GM18505 (cell line): ENCODE data around the gene SLC7A9.
"Not testable (repeated sequence)": the region's sequence is repeated elsewhere in the genome, so short reads cannot be mapped to it uniquely, and the experiment has no call there.

ENCODE experiments used
- ATAC-seq: cut with Tn5 transposase; IDR thresholded peaks from one replicate; pipeline ENCODE4 v1.9.1; 2021; ENCODE audit not compliant: unreplicated experiment
- POLR2A ChIP-seq: IDR thresholded peaks from 4 replicates; pipeline ENCODE4 v1.6.1; 2011; ENCODE audit warnings: borderline replicate concordance; ENCODE audit not compliant: insufficient read depth, insufficient read length; ENCODE audit errors: extremely low read depth

Gene SLC7A9

GRCh38 chr19:32802840-32803239 is 66.7 kb downstream of the SLC7A9 start:
- no peak for TF ChIP-seq POLR2A
- no peak for ATAC-seq

GRCh38 chr19:32800754-32801153 is 68.8 kb downstream of the SLC7A9 start:
- no peak for ATAC-seq
- no peak for TF ChIP-seq POLR2A

- ATAC-seq: no peak
- TF ChIP-seq POLR2A: no peak
These were observed 69.4 kb downstream of the SLC7A9 start for GRCh38 chr19:32800191-32800590.

- no peak for TF ChIP-seq POLR2A
- no peak for ATAC-seq
These were observed 71.4 kb downstream of the SLC7A9 start for GRCh38 chr19:32798201-32798600.

- TF ChIP-seq POLR2A: no peak
- ATAC-seq: no peak
These were observed 80.1 kb downstream of the SLC7A9 start for GRCh38 chr19:32789429-32789828.

- not testable (repeated sequence) for ATAC-seq
These were observed 81.7 kb downstream of the SLC7A9 start for GRCh38 chr19:32787895-32788294.

GRCh38 chr19:32787161-32787813 is 82.3 kb downstream of the SLC7A9 start:
- ATAC-seq: not testable (repeated sequence)

GRCh38 chr19:32782089-32782488 is 87.5 kb downstream of the SLC7A9 start:
- not testable (repeated sequence) for ATAC-seq

GRCh38 chr19:32781280-32781679 is 88.3 kb downstream of the SLC7A9 start:
- no peak for ATAC-seq
- TF ChIP-seq POLR2A: no peak
